HepG2 (cell line): ENCODE measurements around the gene PC.

ENCODE experiments used
- CTCF ChIP-seq: sonication (generic); formaldehyde crosslinking; IDR thresholded peaks from 2 replicates; pipeline ENCODE4 v1.5.0; 2020; ENCODE audit warnings: mild to moderate bottlenecking, missing genetic modification reagents, moderate library complexity
- ETV6 ChIP-seq: sonication (generic); formaldehyde crosslinking; conservative IDR thresholded peaks from 2 replicates; pipeline ENCODE4 v1.4.0; 2020; ENCODE audit warnings: missing genetic modification reagents
- EZH2 ChIP-seq: conservative IDR thresholded peaks from 2 replicates; pipeline ENCODE4 v1.6.1; 2012; ENCODE audit warnings: mild to moderate bottlenecking, low read depth, low read length, moderate library complexity
- FIP1L1 ChIP-seq: fragments of 200-400 bp; formaldehyde crosslinking; IDR thresholded peaks from 2 replicates; pipeline ENCODE4 v1.6.1; 2018; ENCODE audit warnings: low read depth, mild to moderate bottlenecking, low read length, moderate library complexity, borderline replicate concordance; ENCODE audit not compliant: insufficient read depth
- MAFK ChIP-seq, 2 experiments: IDR thresholded peaks in 1 of 2; conservative IDR thresholded peaks in 1 of 2; 2 replicates each; pipeline ENCODE4 v1.6.1; 2011; ENCODE audit warnings: improper control_type of control experiment in 2 of 2, low read length in 2 of 2
- NRL ChIP-seq: sonication (generic); formaldehyde crosslinking; IDR thresholded peaks from 2 replicates; pipeline ENCODE4 v1.5.0; 2020; ENCODE audit warnings: missing genetic modification reagents, mild to moderate bottlenecking, moderate library complexity, borderline replicate concordance
- ZBTB49 ChIP-seq: sonication (generic); formaldehyde crosslinking; IDR thresholded peaks from 2 replicates; pipeline ENCODE4 v1.4.0; 2020; ENCODE audit warnings: missing genetic modification reagents, borderline replicate concordance
- ZBTB7A ChIP-seq: sonication (generic); formaldehyde crosslinking; IDR thresholded peaks from 2 replicates; pipeline ENCODE4 v1.8.0; 2022; ENCODE audit warnings: mild to moderate bottlenecking, missing genetic modification reagents
- ZNF282 ChIP-seq: fragments of 450-650 bp; IDR thresholded peaks from 2 replicates; pipeline ENCODE4 v1.6.1; 2018; ENCODE audit not compliant: partially characterized antibody
- ZNF292 ChIP-seq: sonication (generic); formaldehyde crosslinking; IDR thresholded peaks from 2 replicates; pipeline ENCODE4 v1.8.1; 2022; ENCODE audit warnings: mild to moderate bottlenecking, low read depth, missing genetic modification reagents, borderline replicate concordance
- ZNF703 ChIP-seq: sonication (generic); formaldehyde crosslinking; IDR thresholded peaks from 2 replicates; pipeline ENCODE4 v1.5.1; 2020; ENCODE audit warnings: missing genetic modification reagents, mild to moderate bottlenecking, moderate library complexity, borderline replicate concordance
- TF ChIP-seq, protein P1 (sequence below): sonication (generic); formaldehyde crosslinking; IDR thresholded peaks from 2 replicates; pipeline ENCODE4 v1.4.0; 2020; ENCODE audit warnings: low read depth, missing genetic modification reagents

DNA sequence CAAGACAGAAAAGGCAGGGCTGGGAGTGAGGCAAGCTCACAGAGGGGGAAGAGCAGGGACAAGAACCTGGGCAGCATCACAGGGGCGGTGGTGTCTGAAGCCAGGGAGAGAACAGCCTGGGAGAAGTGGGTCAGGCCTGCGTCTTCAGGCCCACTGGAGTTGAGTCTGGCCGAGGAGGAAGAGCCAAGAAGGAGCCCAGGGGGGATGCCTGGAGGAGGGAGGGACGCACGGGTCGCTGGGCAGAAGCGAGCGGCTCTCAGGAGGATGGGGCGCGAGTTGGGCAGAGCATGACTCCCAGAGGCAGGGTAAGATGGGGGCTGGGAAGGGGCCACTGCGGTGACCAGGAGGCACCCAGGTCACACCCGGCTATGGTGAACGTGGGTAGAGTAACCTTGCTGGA is 82.8 kb downstream of the PC start:
- no peak for TF ChIP-seq ZBTB49 (CRISPR knock-in tag)
- TF ChIP-seq ZNF292 (CRISPR knock-in tag): no peak
- TF ChIP-seq FIP1L1: no peak
- no peak for TF ChIP-seq ZBTB7A (CRISPR knock-in tag)
- TF ChIP-seq CTCF: no peak
- TF ChIP-seq ZNF282: no peak
- no peak for TF ChIP-seq MAFK (conservative IDR thresholded peaks at IDR 0.05 in 1 of 2, IDR thresholded peaks at IDR 0.05 in 1 of 2; ENCODE audit: low read length in 2 of 2)
- TF ChIP-seq, protein P1, sequence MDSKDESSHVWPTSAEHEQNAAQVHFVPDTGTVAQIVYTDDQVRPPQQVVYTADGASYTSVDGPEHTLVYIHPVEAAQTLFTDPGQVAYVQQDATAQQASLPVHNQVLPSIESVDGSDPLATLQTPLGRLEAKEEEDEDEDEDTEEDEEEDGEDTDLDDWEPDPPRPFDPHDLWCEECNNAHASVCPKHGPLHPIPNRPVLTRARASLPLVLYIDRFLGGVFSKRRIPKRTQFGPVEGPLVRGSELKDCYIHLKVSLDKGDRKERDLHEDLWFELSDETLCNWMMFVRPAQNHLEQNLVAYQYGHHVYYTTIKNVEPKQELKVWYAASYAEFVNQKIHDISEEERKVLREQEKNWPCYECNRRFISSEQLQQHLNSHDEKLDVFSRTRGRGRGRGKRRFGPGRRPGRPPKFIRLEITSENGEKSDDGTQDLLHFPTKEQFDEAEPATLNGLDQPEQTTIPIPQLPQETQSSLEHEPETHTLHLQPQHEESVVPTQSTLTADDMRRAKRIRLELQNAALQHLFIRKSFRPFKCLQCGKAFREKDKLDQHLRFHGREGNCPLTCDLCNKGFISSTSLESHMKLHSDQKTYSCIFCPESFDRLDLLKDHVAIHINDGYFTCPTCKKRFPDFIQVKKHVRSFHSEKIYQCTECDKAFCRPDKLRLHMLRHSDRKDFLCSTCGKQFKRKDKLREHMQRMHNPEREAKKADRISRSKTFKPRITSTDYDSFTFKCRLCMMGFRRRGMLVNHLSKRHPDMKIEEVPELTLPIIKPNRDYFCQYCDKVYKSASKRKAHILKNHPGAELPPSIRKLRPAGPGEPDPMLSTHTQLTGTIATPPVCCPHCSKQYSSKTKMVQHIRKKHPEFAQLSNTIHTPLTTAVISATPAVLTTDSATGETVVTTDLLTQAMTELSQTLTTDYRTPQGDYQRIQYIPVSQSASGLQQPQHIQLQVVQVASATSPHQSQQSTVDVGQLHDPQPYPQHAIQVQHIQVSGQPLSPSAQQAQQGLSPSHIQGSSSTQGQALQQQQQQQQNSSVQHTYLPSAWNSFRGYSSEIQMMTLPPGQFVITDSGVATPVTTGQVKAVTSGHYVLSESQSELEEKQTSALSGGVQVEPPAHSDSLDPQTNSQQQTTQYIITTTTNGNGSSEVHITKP: no peak
- TF ChIP-seq ETV6 (CRISPR knock-in tag): no peak
- TF ChIP-seq EZH2: no peak
- no peak for TF ChIP-seq NRL (CRISPR knock-in tag)
- TF ChIP-seq ZNF703 (CRISPR knock-in tag): no peak
